Immature natural killer cell (primary cell): Measurements from ENCODE around the gene TOMT. TPM values are rescaled to one million over a fixed set of nuclear protein-coding genes. Genes with fewer than 3 reads are reported as not detected.

Experiments used
- DNase-seq, 3 donors: peaks; one replicate each; pipeline ENCODE4 v3.0.0; 2022; ENCODE audit warnings: mixed read lengths in 1 of 3
- H3K27ac Mint-ChIP-seq, 6 donors: one replicate each; pipeline ENCODE4 v1.8.0; 2020; ENCODE audit warnings: mixed read lengths in 6 of 6, mild to moderate bottlenecking in 5 of 6, inconsistent platforms in 4 of 6, moderate library complexity in 3 of 6
- H3K27me3 Mint-ChIP-seq, 3 donors: one replicate each; pipeline ENCODE4 v1.8.0; 2020 to 2021; ENCODE audit warnings: low read depth in 3 of 3, mild to moderate bottlenecking in 3 of 3, mixed read lengths in 3 of 3, moderate library complexity in 3 of 3, inconsistent platforms in 1 of 3
- H3K36me3 Mint-ChIP-seq, 3 donors: one replicate each; pipeline ENCODE4 v1.8.0; 2020; ENCODE audit warnings: mixed read lengths in 3 of 3, inconsistent platforms in 2 of 3, mild to moderate bottlenecking in 2 of 3
- H3K4me1 Mint-ChIP-seq, 2 donors: one replicate each; pipeline ENCODE4 v1.8.0; 2020; ENCODE audit warnings: inconsistent platforms in 2 of 2, mild to moderate bottlenecking in 2 of 2, mixed read lengths in 2 of 2, moderate library complexity in 1 of 2
- H3K4me3 Mint-ChIP-seq, 5 donors: one replicate each; pipeline ENCODE4 v1.8.0; 2020; ENCODE audit warnings: mild to moderate bottlenecking in 5 of 5, mixed read lengths in 5 of 5, inconsistent platforms in 3 of 5, moderate library complexity in 3 of 5
- H3K9me3 Mint-ChIP-seq, 6 donors: one replicate each; pipeline ENCODE4 v1.8.0; 2020; ENCODE audit warnings: mild to moderate bottlenecking in 6 of 6, mixed read lengths in 6 of 6, inconsistent platforms in 4 of 6, moderate library complexity in 3 of 6
- polyA plus RNA-seq, 3 donors: library from polyadenylated mRNA; unstranded; fragments of 300-500 nt; fragmentation: Illumina TruSeq; gene quantifications; one replicate each; pipeline ENCODE4 v1.2.3, GENCODE V29; 2021

The TOMT gene
- polyA plus RNA-seq, 3 donors from 2014 or later, result not detected

GRCh38 chr11:72079819-72080325 lies 25.9 kb upstream of the TOMT start:
- DNase-seq, result peak; percentile 61 to 65 (median 62)
- H3K4me3 Mint-ChIP-seq, result peak overlapping the region; percentile 92 to 95 (median 94)
- no peaks in the 10 kb centered on the region for H3K36me3 Mint-ChIP-seq
- H3K9me3 Mint-ChIP-seq, result no peaks in the 10 kb centered on the region
- H3K4me1 Mint-ChIP-seq, result peaks cover 35% of the 10 kb centered on the region in 2 donors
- H3K27ac Mint-ChIP-seq, result peak overlapping the region; percentile 95 to 100 (median 98)
- peaks cover 0 to 14% (median 3%) of the 10 kb centered on the region in 3 donors for H3K27me3 Mint-ChIP-seq

- Mint-ChIP-seq H3K36me3 (no peaks in the 10 kb centered on the region), H3K9me3 (no peaks in the 10 kb centered on the region), H3K27me3 (peaks cover 0 to 14% (median 3%) of the 10 kb centered on the region in 3 donors), H3K4me3 (peak within 1 kb of the TSS; percentile 92 to 95 (median 94)), H3K4me1 (peaks cover 35% of the 10 kb centered on the region in 2 donors), H3K27ac (peak within 1 kb of the TSS; percentile 95 to 100 (median 98))
- peak; percentile 97 for DNase-seq
Measured at GRCh38 chr11:72080326-72081183, 25.2 kb upstream of the TOMT start, which contains the start of the genes LRRC51 and NUMA1. LRRC51 (plus strand) TSS chr11:72080850; CDS start chr11:72089084, 8,234 bp downstream. NUMA1 (minus strand) TSS chr11:72080542; CDS start chr11:72035943, 44,599 bp downstream.

GRCh38 chr11:72081184-72081644 lies 24.5 kb upstream of the TOMT start:
- Mint-ChIP-seq H3K4me1 (peaks cover 35% of the 10 kb centered on the region in 2 donors), H3K27me3 (peaks cover 0 to 14% (median 3%) of the 10 kb centered on the region in 3 donors), H3K9me3 (no peaks in the 10 kb centered on the region), H3K4me3 (peak overlapping the region; percentile 92 to 95 (median 94)), H3K27ac (peak overlapping the region; percentile 95 to 100 (median 98)), H3K36me3 (no peaks in the 10 kb centered on the region)
- no peak for DNase-seq

- peaks cover 0 to 14% (median 3%) of the 10 kb centered on the region in 3 donors for H3K27me3 Mint-ChIP-seq
- H3K36me3 Mint-ChIP-seq, result no peaks in the 10 kb centered on the region
- peaks cover 35% of the 10 kb centered on the region in 2 donors for H3K4me1 Mint-ChIP-seq
- no peak for DNase-seq
- no peaks in the 10 kb centered on the region for H3K9me3 Mint-ChIP-seq
- peak overlapping the region; percentile 87 to 95 (median 92) for H3K4me3 Mint-ChIP-seq
- H3K27ac Mint-ChIP-seq, result peak overlapping the region; percentile 95 to 100 (median 98)
Measured at GRCh38 chr11:72081821-72082453, 23.8 kb upstream of the TOMT start.

- no peak for DNase-seq
- no peaks in the 10 kb centered on the region for H3K9me3 Mint-ChIP-seq
- peaks cover 0 to 7% (median 3%) of the 10 kb centered on the region in 3 donors for H3K36me3 Mint-ChIP-seq
- H3K27ac Mint-ChIP-seq, result peak overlapping the region in 5 of 6 donors; percentile 4 to 99 (median 55)
- peaks cover 0 to 13% (median 3%) of the 10 kb centered on the region in 3 donors for H3K27me3 Mint-ChIP-seq
- peaks cover 33 to 35% of the 10 kb centered on the region in 2 donors for H3K4me1 Mint-ChIP-seq
- H3K4me3 Mint-ChIP-seq, result no peak overlapping the region
Measured at GRCh38 chr11:72083414-72083813, 22.3 kb upstream of the TOMT start.

GRCh38 chr11:72084076-72084475 lies 21.6 kb upstream of the TOMT start:
- DNase-seq, result no peak
- Mint-ChIP-seq H3K9me3 (no peaks in the 10 kb centered on the region), H3K36me3 (peaks cover 0 to 7% (median 5%) of the 10 kb centered on the region in 3 donors), H3K27me3 (peaks cover 0 to 10% (median 3%) of the 10 kb centered on the region in 3 donors), H3K27ac (no peak overlapping the region), H3K4me1 (peaks cover 27 to 30% of the 10 kb centered on the region in 2 donors), H3K4me3 (no peak overlapping the region)

- no peaks in the 10 kb centered on the region for H3K9me3 Mint-ChIP-seq
- H3K27me3 Mint-ChIP-seq, result peaks cover 0 to 4% (median 3%) of the 10 kb centered on the region in 3 donors
- H3K4me3 Mint-ChIP-seq, result no peak overlapping the region
- peaks cover 19 to 24% of the 10 kb centered on the region in 2 donors for H3K4me1 Mint-ChIP-seq
- no peak for DNase-seq
- H3K36me3 Mint-ChIP-seq, result peaks cover 0 to 8% (median 7%) of the 10 kb centered on the region in 3 donors
- H3K27ac Mint-ChIP-seq, result peak overlapping the region in 1 of 6 donors; percentile 69
Measured at GRCh38 chr11:72084965-72085364, 20.8 kb upstream of the TOMT start.

- no peak for DNase-seq
- peaks cover 0 to 8% (median 7%) of the 10 kb centered on the region in 3 donors for H3K36me3 Mint-ChIP-seq
- H3K4me3 Mint-ChIP-seq, result no peak overlapping the region
- peak overlapping the region; percentile 9 to 69 (median 53) for H3K27ac Mint-ChIP-seq
- H3K9me3 Mint-ChIP-seq, result no peaks in the 10 kb centered on the region
- peaks cover 0 to 3% (median 2%) of the 10 kb centered on the region in 3 donors for H3K27me3 Mint-ChIP-seq
- H3K4me1 Mint-ChIP-seq, result peaks cover 12 to 17% of the 10 kb centered on the region in 2 donors
Measured at GRCh38 chr11:72085621-72086351, 19.9 kb upstream of the TOMT start.

- Mint-ChIP-seq H3K36me3 (peaks cover 0 to 8% (median 7%) of the 10 kb centered on the region in 3 donors), H3K9me3 (no peaks in the 10 kb centered on the region), H3K4me1 (peaks cover 3 to 12% of the 10 kb centered on the region in 2 donors), H3K27me3 (peaks cover 0 to 3% (median 0%) of the 10 kb centered on the region in 3 donors), H3K4me3 (no peak overlapping the region), H3K27ac (peak overlapping the region in 3 of 6 donors; percentile 3 to 19 (median 18))
- DNase-seq, result no peak
Measured at GRCh38 chr11:72088076-72088808, 17.5 kb upstream of the TOMT start.

GRCh38 chr11:72091292-72091691 lies 14.4 kb upstream of the TOMT start:
- Mint-ChIP-seq H3K4me1 (peaks cover 3 to 12% of the 10 kb centered on the region in 2 donors), H3K36me3 (peaks cover 0 to 8% (median 7%) of the 10 kb centered on the region in 3 donors), H3K27me3 (no peaks in the 10 kb centered on the region), H3K4me3 (no peak overlapping the region), H3K9me3 (no peaks in the 10 kb centered on the region), H3K27ac (peak overlapping the region in 4 of 6 donors; percentile 35 to 69 (median 54))
- DNase-seq, result peak; percentile 47 to 63 (median 59)

GRCh38 chr11:72098741-72099140 lies 7.0 kb upstream of the TOMT start:
- Mint-ChIP-seq H3K4me1 (peaks cover 32 to 37% of the 10 kb centered on the region in 2 donors), H3K27me3 (peaks cover 4 to 17% (median 9%) of the 10 kb centered on the region in 3 donors), H3K27ac (no peak overlapping the region), H3K9me3 (no peaks in the 10 kb centered on the region), H3K4me3 (no peak overlapping the region), H3K36me3 (peaks cover 0 to 14% (median 0%) of the 10 kb centered on the region in 3 donors)
- DNase-seq, result no peak

- H3K9me3 Mint-ChIP-seq, result no peaks in the 10 kb centered on the region
- H3K27me3 Mint-ChIP-seq, result peaks cover 4 to 21% (median 12%) of the 10 kb centered on the region in 3 donors
- no peak overlapping the region for H3K4me3 Mint-ChIP-seq
- peaks cover 42 to 47% of the 10 kb centered on the region in 2 donors for H3K4me1 Mint-ChIP-seq
- peaks cover 0 to 14% (median 0%) of the 10 kb centered on the region in 3 donors for H3K36me3 Mint-ChIP-seq
- H3K27ac Mint-ChIP-seq, result peak overlapping the region in 2 of 6 donors; percentile 43 to 89
- DNase-seq, result no peak
Measured at GRCh38 chr11:72100009-72100408, 5.7 kb upstream of the TOMT start.
